HEK293 (cell line): Measurements from ENCODE around the gene DDX27.

Experiments
- CTCF ChIA-PET: fragments of 350-600 bp; formaldehyde crosslinking; extraction: SDS; loops from one replicate; lab custom pipeline; 2021; ENCODE audit warnings: antibody characterized with exemption; lab: Yijun Ruan, JAX
- POLR2A ChIA-PET: fragments of 300-600 bp; formaldehyde crosslinking; extraction: SDS; loops from one replicate; lab custom pipeline; 2020; ENCODE audit warnings: antibody characterized with exemption, inconsistent platforms; lab: Yijun Ruan, JAX
- H3K27ac ChIP-seq: fragments of 200-500 bp; sonication (Bioruptor generic); 2 replicates; pipeline ENCODE4 v1.5.1; 2014; ENCODE audit warnings: low read depth, low read length, control low read depth, inconsistent platforms; ENCODE audit errors: extremely low read depth
- H3K36me3 ChIP-seq, 2 experiments: fragments of 200-500 bp in 1 of 2; sonication (Bioruptor generic) in 1 of 2; 1 replicate in 1 of 2; 2 replicates in 1 of 2; pipeline ENCODE4 v1.5.1; 2014 to 2017; ENCODE audit warnings: inconsistent platforms in 2 of 2, low read length in 2 of 2; ENCODE audit not compliant: control insufficient read depth in 2 of 2, insufficient read depth in 1 of 2
- H3K4me1 ChIP-seq: fragments of 200-500 bp; sonication (Bioruptor generic); 2 replicates; pipeline ENCODE4 v1.5.1; 2014; ENCODE audit warnings: mild to moderate bottlenecking, low read length, inconsistent platforms; ENCODE audit not compliant: control insufficient read depth, insufficient read depth
- H3K4me3 ChIP-seq: 2 replicates; pipeline ENCODE4 v1.5.1; 2011; ENCODE audit warnings: low read depth, mild to moderate bottlenecking, control low read depth, low read length, moderate library complexity
- H3K9me3 ChIP-seq: fragments of 200-500 bp; sonication (Bioruptor generic); 2 replicates; pipeline ENCODE4 v1.5.1; 2014; ENCODE audit warnings: low read depth, low read length, inconsistent platforms; ENCODE audit not compliant: control insufficient read depth, insufficient read depth
- INSM2 ChIP-seq: fragments of 450-650 bp; formaldehyde crosslinking; IDR thresholded peaks from 2 replicates; pipeline ENCODE4 v1.5.1; 2016; ENCODE audit warnings: missing biosample characterization, missing genetic modification characterization
- KLF1 ChIP-seq: fragments of 450-650 bp; formaldehyde crosslinking; IDR thresholded peaks from 2 replicates; pipeline ENCODE4 v1.5.1; 2016; ENCODE audit warnings: missing biosample characterization, missing genetic modification characterization
- OSR2 ChIP-seq: fragments of 450-650 bp; formaldehyde crosslinking; IDR thresholded peaks from 2 replicates; pipeline ENCODE4 v1.5.1; 2016; ENCODE audit warnings: missing biosample characterization, missing genetic modification characterization
- PATZ1 ChIP-seq: fragments of 450-650 bp; formaldehyde crosslinking; IDR thresholded peaks from 2 replicates; pipeline ENCODE4 v1.5.1; 2016; ENCODE audit warnings: missing biosample characterization, missing genetic modification characterization
- PRDM6 ChIP-seq: fragments of 450-650 bp; formaldehyde crosslinking; IDR thresholded peaks from 2 replicates; pipeline ENCODE4 v1.5.1; 2017; ENCODE audit warnings: missing biosample characterization, missing genetic modification characterization
- REST ChIP-seq: fragments of 450-650 bp; formaldehyde crosslinking; IDR thresholded peaks from 2 replicates; pipeline ENCODE4 v1.5.1; 2016; ENCODE audit warnings: missing biosample characterization, missing genetic modification characterization
- WT1 ChIP-seq: fragments of 450-650 bp; formaldehyde crosslinking; IDR thresholded peaks from 2 replicates; pipeline ENCODE4 v1.5.1; 2016; ENCODE audit warnings: missing biosample characterization, missing genetic modification characterization
- ZBTB1 ChIP-seq: fragments of 450-650 bp; formaldehyde crosslinking; IDR thresholded peaks from 2 replicates; pipeline ENCODE4 v1.5.1; 2016; ENCODE audit warnings: missing biosample characterization, missing genetic modification characterization
- ZNF174 ChIP-seq: fragments of 450-650 bp; formaldehyde crosslinking; IDR thresholded peaks from 2 replicates; pipeline ENCODE4 v1.5.0; 2017; ENCODE audit warnings: missing biosample characterization, mild to moderate bottlenecking, missing genetic modification characterization
- ZNF24 ChIP-seq: fragments of 450-650 bp; formaldehyde crosslinking; IDR thresholded peaks from 2 replicates; pipeline ENCODE4 v1.5.1; 2016; ENCODE audit warnings: missing biosample characterization, missing genetic modification characterization
- ZNF280C ChIP-seq: fragments of 450-650 bp; formaldehyde crosslinking; IDR thresholded peaks from 2 replicates; pipeline ENCODE4 v1.5.1; 2016; ENCODE audit warnings: missing biosample characterization, missing genetic modification characterization
- ZNF341 ChIP-seq: fragments of 450-650 bp; formaldehyde crosslinking; IDR thresholded peaks from 2 replicates; pipeline ENCODE4; 2016; ENCODE audit warnings: low read depth, missing biosample characterization, missing genetic modification characterization
- ZNF366 ChIP-seq: fragments of 450-650 bp; formaldehyde crosslinking; conservative IDR thresholded peaks from 2 replicates; pipeline ENCODE4 v1.5.1; 2016; ENCODE audit warnings: missing biosample characterization, missing genetic modification characterization
- ZNF521 ChIP-seq: fragments of 450-650 bp; formaldehyde crosslinking; IDR thresholded peaks from 2 replicates; pipeline ENCODE4 v1.5.1; 2017; ENCODE audit warnings: missing biosample characterization, mild to moderate bottlenecking, missing genetic modification characterization
- ZNF670 ChIP-seq: fragments of 450-650 bp; formaldehyde crosslinking; IDR thresholded peaks from 2 replicates; pipeline ENCODE4 v1.5.1; 2016; ENCODE audit warnings: missing biosample characterization, missing genetic modification characterization, low read depth
- ZNF692 ChIP-seq: fragments of 450-650 bp; formaldehyde crosslinking; IDR thresholded peaks from 2 replicates; pipeline ENCODE4 v1.5.1; 2016; ENCODE audit warnings: missing biosample characterization, missing genetic modification characterization
- ZNF747 ChIP-seq: fragments of 450-650 bp; formaldehyde crosslinking; IDR thresholded peaks from 2 replicates; pipeline ENCODE4 v1.5.1; 2016; ENCODE audit warnings: missing biosample characterization, missing genetic modification characterization

The DDX27 gene

GRCh38 chr20:49267327-49267726 lies 48.1 kb downstream of the DDX27 start:
- Histone ChIP-seq H3K9me3 (no peaks in the 10 kb centered on the region), H3K4me1 (no peaks in the 10 kb centered on the region), H3K27ac (no peak overlapping the region), H3K4me3 (no peak overlapping the region), H3K36me3 (peaks cover 15 to 81% of the 10 kb centered on the region in 2 experiments; a peak in 2 of 3 replicates)
- ChIA-PET CTCF (interaction anchor here (0.6 kb wide), 2 partner anchors 20 to 36 kb away, joined by 3 read pairs; no protein-coding TSS in a partner anchor), POLR2A (no interaction called here)
- TF ChIP-seq ZNF747 (tag by site-specific recombination) (no peak), REST (tag by site-specific recombination) (no peak), ZBTB1 (tag by site-specific recombination) (no peak), PRDM6 (tag by site-specific recombination) (no peak), ZNF341 (tag by site-specific recombination) (no peak), PATZ1 (tag by site-specific recombination) (no peak), ZNF174 (no peak), ZNF280C (no peak), OSR2 (tag by site-specific recombination) (no peak), ZNF521 (tag by site-specific recombination) (no peak), ZNF670 (tag by site-specific recombination) (no peak), ZNF24 (tag by site-specific recombination) (no peak), KLF1 (tag by site-specific recombination) (no peak), WT1 (tag by site-specific recombination) (no peak), INSM2 (no peak), ZNF366 (no peak), ZNF692 (no peak)
